GM23248 (cell line): ENCODE results near the gene GPRIN1. TPM values are rescaled to one million over a fixed set of nuclear protein-coding genes. Genes with fewer than 3 reads are reported as not detected.

Experiments used
- DNase-seq: peaks from one replicate; pipeline ENCODE4 v3.0.0-alpha.2; 2015
- H2AFZ ChIP-seq: fragments of 200-600 bp; sonication (generic); 2 replicates; pipeline ENCODE4 v1.6.1; 2016; ENCODE audit warnings: antibody characterized with exemption
- H3F3A ChIP-seq: fragments of 200-600 bp; sonication (generic); 2 replicates; pipeline ENCODE4 v1.6.1; 2016; ENCODE audit warnings: mild to moderate bottlenecking, antibody characterized with exemption, mixed run types; ENCODE audit not compliant: insufficient read depth
- H3K27ac ChIP-seq: fragments of 200-600 bp; sonication (generic); 2 replicates; pipeline ENCODE4 v1.5.1; 2016; ENCODE audit warnings: mild to moderate bottlenecking
- H3K27me3 ChIP-seq: fragments of 200-600 bp; sonication (generic); replicated peaks from 2 replicates; pipeline ENCODE4 v1.6.1; 2016; ENCODE audit warnings: mild to moderate bottlenecking; ENCODE audit not compliant: insufficient read depth
- H3K36me3 ChIP-seq: fragments of 200-600 bp; sonication (generic); 2 replicates; pipeline ENCODE4 v1.6.1; 2016; ENCODE audit warnings: low read depth, mild to moderate bottlenecking
- H3K4me1 ChIP-seq: fragments of 200-600 bp; sonication (generic); 2 replicates; pipeline ENCODE4 v1.6.1; 2016; ENCODE audit warnings: mild to moderate bottlenecking; ENCODE audit not compliant: insufficient read depth
- H3K4me2 ChIP-seq: fragments of 200-600 bp; sonication (generic); one replicate; pipeline ENCODE4 v1.6.1; 2016; ENCODE audit warnings: mild to moderate bottlenecking; ENCODE audit not compliant: unreplicated experiment
- H3K4me3 ChIP-seq: fragments of 200-600 bp; sonication (generic); 2 replicates; pipeline ENCODE4 v1.5.1; 2016; ENCODE audit warnings: mild to moderate bottlenecking
- H3K79me2 ChIP-seq: fragments of 200-600 bp; sonication (generic); 2 replicates; pipeline ENCODE4 v1.6.1; 2016; ENCODE audit warnings: mild to moderate bottlenecking; ENCODE audit not compliant: insufficient read depth
- H3K9ac ChIP-seq: fragments of 200-600 bp; sonication (generic); 2 replicates; pipeline ENCODE4 v1.6.1; 2016; ENCODE audit warnings: mild to moderate bottlenecking
- H3K9me2 ChIP-seq: fragments of 200-600 bp; sonication (generic); 2 replicates; pipeline ENCODE4 v1.6.1; 2016; ENCODE audit warnings: mixed run types, mild to moderate bottlenecking, moderate library complexity; ENCODE audit not compliant: insufficient read depth
- H3K9me3 ChIP-seq: fragments of 200-600 bp; sonication (generic); one replicate; pipeline ENCODE4 v1.6.1; 2017; ENCODE audit warnings: low read depth
- H4K20me1 ChIP-seq: fragments of 200-600 bp; sonication (generic); 2 replicates; pipeline ENCODE4 v1.6.0; 2016; ENCODE audit not compliant: insufficient read depth
- EZH2 ChIP-seq: fragments of 200-600 bp; sonication (generic); IDR thresholded peaks from 2 replicates; pipeline ENCODE4 v1.6.1; 2018; ENCODE audit warnings: antibody characterized with exemption, mild to moderate bottlenecking; ENCODE audit not compliant: insufficient read depth, poor library complexity, severe bottlenecking
- EZH2phosphoT487 ChIP-seq: fragments of 200-600 bp; sonication (generic); IDR thresholded peaks from 2 replicates; pipeline ENCODE4 v1.6.1; 2018; ENCODE audit warnings: antibody characterized with exemption, moderate library complexity, mild to moderate bottlenecking, low read depth; ENCODE audit not compliant: insufficient read depth
- WGBS, 2 experiments: methylation state at CpG; one replicate each; pipeline ENCODE4 v1.1.6; 2015 to 2017; ENCODE audit warnings: low lambda C conversion rate in 2 of 2, low coverage in 1 of 2; ENCODE audit errors: missing lambda C conversion rate in 2 of 2; 5-methylcytosine and 5-hydroxymethylcytosine counted together
- in situ Hi-C: fragments of 300-500 bp; cut with MboI; formaldehyde crosslinking; loops from 2 replicates; pipeline ENCODE4 v1.15.0; 2020
- polyA plus RNA-seq: library from polyadenylated mRNA; unstranded; fragments of >200 nt; fragmentation: Nextera tagmentation; extraction: Ambion mirVana; gene quantifications from 2 replicates; pipeline ENCODE4 v1.2.1, GENCODE V29; 2016
- total RNA-seq: library from RNA; depleted of rRNA; stranded (reverse); fragments of >200 nt; shearing (Covaris generic); gene quantifications from 2 replicates; pipeline ENCODE4 v1.2.3, GENCODE V29; 2014

The GPRIN1 gene
- total and polyA plus RNA-seq, 2 experiments from 2014 or later: 1.2 to 4.8 TPM

GRCh38 chr5:176597417-176598389 is 12.3 kb downstream of the GPRIN1 start:
- no peaks in the 10 kb centered on the region for H3K79me2 ChIP-seq
- no peaks in the 10 kb centered on the region for H3K36me3 ChIP-seq
- no peaks in the 10 kb centered on the region for H3K9me3 ChIP-seq
- TF ChIP-seq EZH2 (no peak), EZH2phosphoT487 (no peak)
- no peak overlapping the region for H3K4me3 ChIP-seq
- no peaks in the 10 kb centered on the region for H3F3A ChIP-seq
- no peaks in the 10 kb centered on the region for H4K20me1 ChIP-seq
- H3K27me3 ChIP-seq: no peaks in the 10 kb centered on the region
- no peaks in the 10 kb centered on the region for H3K9me2 ChIP-seq
- in situ Hi-C loops: no loop called here
- 76 to 82% methylated on average over 44 to 45 of the region's 47 CpGs for WGBS, 2 experiments
- H2AFZ ChIP-seq: no peak overlapping the region
- no peak overlapping the region for H3K9ac ChIP-seq
- H3K4me1 ChIP-seq: no peaks in the 10 kb centered on the region
- no peak overlapping the region for H3K27ac ChIP-seq
- H3K4me2 ChIP-seq: no peak overlapping the region
- DNase-seq: no peak

DNA sequence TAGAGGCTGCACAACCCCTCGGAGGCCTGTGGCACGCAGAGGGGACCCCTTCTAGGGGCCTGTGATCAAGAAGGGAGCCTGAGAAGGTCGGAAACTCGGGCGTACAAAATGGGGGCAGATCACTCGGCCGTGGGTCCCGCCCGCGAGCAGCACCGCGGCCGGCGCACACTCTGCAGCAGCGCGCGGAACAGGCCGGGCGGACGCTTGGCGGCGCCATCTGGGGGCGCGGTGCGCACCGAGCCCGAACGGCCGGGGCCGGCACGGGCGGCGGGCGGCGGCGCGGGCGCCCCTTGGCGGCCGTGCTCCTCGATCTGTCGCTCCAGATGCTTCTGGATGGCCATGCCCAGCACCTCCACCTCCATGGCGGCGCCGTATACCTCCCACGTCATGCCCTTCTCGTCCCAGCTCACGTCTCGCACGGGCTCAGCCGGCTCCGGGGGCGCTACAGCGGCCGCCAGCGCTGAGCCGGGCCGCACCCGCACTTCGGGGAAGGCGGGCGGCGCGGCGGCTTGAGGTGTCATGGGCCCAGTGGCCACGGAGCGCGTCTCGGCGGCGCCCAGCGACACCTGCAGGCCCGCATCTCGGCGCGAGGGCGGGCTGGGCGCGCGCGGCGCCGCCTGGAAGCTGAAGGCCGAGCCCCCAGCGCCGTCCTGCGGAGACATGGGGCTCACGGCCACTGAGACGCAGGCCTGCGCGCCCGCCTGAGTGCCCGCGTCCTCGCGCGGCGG is 13.1 kb downstream of the GPRIN1 start:
- no peaks in the 10 kb centered on the region for H3K27me3 ChIP-seq
- no peak overlapping the region for H3K27ac ChIP-seq
- DNase-seq: peak; percentile 51
- peak overlapping the region; percentile 40; the same call in 1 of the 2 replicates for H3K4me3 ChIP-seq
- H3K79me2 ChIP-seq: no peaks in the 10 kb centered on the region
- no peaks in the 10 kb centered on the region for H3K9me2 ChIP-seq
- WGBS, 2 experiments: 29 to 41% methylated on average over 56 to 87 of the region's 98 CpGs
- TF ChIP-seq EZH2phosphoT487 (no peak), EZH2 (no peak)
- no peak overlapping the region for H3K4me2 ChIP-seq
- H3K9ac ChIP-seq: no peak overlapping the region
- no peaks in the 10 kb centered on the region for H4K20me1 ChIP-seq
- no peaks in the 10 kb centered on the region for H3K4me1 ChIP-seq
- H3F3A ChIP-seq: no peaks in the 10 kb centered on the region
- H2AFZ ChIP-seq: no peak overlapping the region
- H3K36me3 ChIP-seq: no peaks in the 10 kb centered on the region
- in situ Hi-C loops: no loop called here
- H3K9me3 ChIP-seq: no peaks in the 10 kb centered on the region

GRCh38 chr5:176596069-176596644 is 13.8 kb downstream of the GPRIN1 start:
- WGBS, 2 experiments: 83% methylated on average over 21 to 23 of the region's 23 CpGs
- H3K4me3 ChIP-seq: no peak overlapping the region
- in situ Hi-C loops: no loop called here
- H3K9ac ChIP-seq: no peak overlapping the region
- H3K27ac ChIP-seq: no peak overlapping the region
- no peaks in the 10 kb centered on the region for H3K9me3 ChIP-seq
- no peaks in the 10 kb centered on the region for H3K27me3 ChIP-seq
- no peaks in the 10 kb centered on the region for H3K9me2 ChIP-seq
- DNase-seq: no peak
- no peaks in the 10 kb centered on the region for H4K20me1 ChIP-seq
- no peak overlapping the region for H3K4me2 ChIP-seq
- H3K36me3 ChIP-seq: no peaks in the 10 kb centered on the region
- TF ChIP-seq EZH2: no peak
- no peak for TF ChIP-seq EZH2phosphoT487
- no peaks in the 10 kb centered on the region for H3F3A ChIP-seq
- H2AFZ ChIP-seq: no peak overlapping the region
- H3K79me2 ChIP-seq: no peaks in the 10 kb centered on the region
- H3K4me1 ChIP-seq: no peaks in the 10 kb centered on the region

DNA sequence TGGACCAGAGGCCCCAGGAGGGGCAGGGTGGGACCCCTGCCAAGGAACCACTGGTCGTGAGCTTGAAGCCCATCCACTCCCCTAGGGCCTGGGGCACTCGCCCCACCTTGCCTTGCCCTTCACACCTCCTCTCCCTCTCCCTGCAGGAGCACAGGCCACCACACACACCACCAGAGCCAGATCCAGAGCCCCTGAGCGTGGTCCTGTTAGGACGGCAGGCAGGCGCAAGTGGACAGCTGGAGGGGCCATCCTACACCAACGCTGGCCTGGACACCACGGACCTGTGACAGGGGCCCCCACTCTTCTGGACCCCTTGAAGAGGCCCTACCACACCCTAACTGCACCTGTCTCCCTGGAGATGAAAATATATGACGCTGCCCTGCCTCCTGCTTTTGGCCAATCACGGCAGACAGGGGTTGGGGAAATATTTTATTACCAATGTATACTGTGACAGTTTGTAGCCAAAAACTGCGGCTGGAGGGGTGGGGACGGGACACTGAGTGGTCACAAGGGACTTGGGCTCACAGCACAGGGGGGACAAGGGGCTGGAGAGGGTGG is 14.5 kb downstream of the GPRIN1 start:
- TF ChIP-seq EZH2phosphoT487: no peak
- no peak for TF ChIP-seq EZH2
- H3K27ac ChIP-seq: no peak overlapping the region
- H3K9me2 ChIP-seq: no peaks in the 10 kb centered on the region
- H3K9me3 ChIP-seq: no peaks in the 10 kb centered on the region
- H3K9ac ChIP-seq: no peak overlapping the region
- H3K4me1 ChIP-seq: no peaks in the 10 kb centered on the region
- no peaks in the 10 kb centered on the region for H3F3A ChIP-seq
- H4K20me1 ChIP-seq: no peaks in the 10 kb centered on the region
- H3K4me2 ChIP-seq: no peak overlapping the region
- H2AFZ ChIP-seq: no peak overlapping the region
- no peak overlapping the region for H3K4me3 ChIP-seq
- no peak for DNase-seq
- no peaks in the 10 kb centered on the region for H3K79me2 ChIP-seq
- 85 to 86% methylated on average over 11 of the region's 11 CpGs for WGBS, 2 experiments
- no peaks in the 10 kb centered on the region for H3K27me3 ChIP-seq
- in situ Hi-C loops: no loop called here
- no peaks in the 10 kb centered on the region for H3K36me3 ChIP-seq
